Immature natural killer cell (primary cell): Measurements from ENCODE around the gene MPHOSPH8. TPM values are rescaled to one million over a fixed set of nuclear protein-coding genes. Genes with fewer than 3 reads are reported as not detected.

ENCODE experiments used
- DNase-seq, 3 donors: peaks; one replicate each; pipeline ENCODE4 v3.0.0; 2022; ENCODE audit warnings: mixed read lengths in 1 of 3
- H3K27ac Mint-ChIP-seq, 6 donors: one replicate each; pipeline ENCODE4 v1.8.0; 2020; ENCODE audit warnings: mixed read lengths in 6 of 6, mild to moderate bottlenecking in 5 of 6, inconsistent platforms in 4 of 6, moderate library complexity in 3 of 6
- H3K27me3 Mint-ChIP-seq, 3 donors: one replicate each; pipeline ENCODE4 v1.8.0; 2020 to 2021; ENCODE audit warnings: low read depth in 3 of 3, mild to moderate bottlenecking in 3 of 3, mixed read lengths in 3 of 3, moderate library complexity in 3 of 3, inconsistent platforms in 1 of 3
- H3K36me3 Mint-ChIP-seq, 3 donors: one replicate each; pipeline ENCODE4 v1.8.0; 2020; ENCODE audit warnings: mixed read lengths in 3 of 3, inconsistent platforms in 2 of 3, mild to moderate bottlenecking in 2 of 3
- H3K4me1 Mint-ChIP-seq, 2 donors: one replicate each; pipeline ENCODE4 v1.8.0; 2020; ENCODE audit warnings: inconsistent platforms in 2 of 2, mild to moderate bottlenecking in 2 of 2, mixed read lengths in 2 of 2, moderate library complexity in 1 of 2
- H3K4me3 Mint-ChIP-seq, 5 donors: one replicate each; pipeline ENCODE4 v1.8.0; 2020; ENCODE audit warnings: mild to moderate bottlenecking in 5 of 5, mixed read lengths in 5 of 5, inconsistent platforms in 3 of 5, moderate library complexity in 3 of 5
- H3K9me3 Mint-ChIP-seq, 6 donors: one replicate each; pipeline ENCODE4 v1.8.0; 2020; ENCODE audit warnings: mild to moderate bottlenecking in 6 of 6, mixed read lengths in 6 of 6, inconsistent platforms in 4 of 6, moderate library complexity in 3 of 6
- polyA plus RNA-seq, 3 donors: library from polyadenylated mRNA; unstranded; fragments of 300-500 nt; fragmentation: Illumina TruSeq; gene quantifications; one replicate each; pipeline ENCODE4 v1.2.3, GENCODE V29; 2021

The MPHOSPH8 gene
- polyA plus RNA-seq, 3 donors from 2014 or later = 3.9 to 20.5 (median 7.2) TPM

DNA sequence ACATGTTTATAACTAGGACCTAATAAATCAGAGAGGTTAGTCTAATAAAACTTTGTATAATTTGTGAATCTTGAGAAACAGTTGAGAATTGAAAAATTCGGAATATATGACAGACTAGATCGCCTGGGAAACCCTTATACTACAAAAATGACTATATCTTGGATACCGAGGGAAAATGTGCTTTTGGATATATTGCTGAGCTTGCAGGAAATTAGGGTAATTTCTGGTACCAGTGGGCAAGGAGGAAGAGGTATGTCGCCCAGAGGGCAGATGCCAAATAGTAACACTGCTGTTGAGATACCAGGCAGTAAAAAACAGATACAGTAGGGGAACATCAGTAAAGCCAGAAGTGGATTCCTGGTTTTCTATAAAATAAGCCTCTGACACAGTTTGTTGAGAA, 17.3 kb downstream of the MPHOSPH8 start:
- no peak for DNase-seq
- H3K4me3 Mint-ChIP-seq = no peak overlapping the region
- peaks cover 3 to 13% of the 10 kb centered on the region in 2 donors for H3K4me1 Mint-ChIP-seq
- H3K27ac Mint-ChIP-seq = peak overlapping the region in 2 of 6 donors; percentile 2 to 61
- H3K36me3 Mint-ChIP-seq = peaks cover 16 to 44% (median 28%) of the 10 kb centered on the region in 3 donors
- no peaks in the 10 kb centered on the region for H3K9me3 Mint-ChIP-seq
- H3K27me3 Mint-ChIP-seq = peaks cover 0 to 3% (median 0%) of the 10 kb centered on the region in 3 donors

DNA sequence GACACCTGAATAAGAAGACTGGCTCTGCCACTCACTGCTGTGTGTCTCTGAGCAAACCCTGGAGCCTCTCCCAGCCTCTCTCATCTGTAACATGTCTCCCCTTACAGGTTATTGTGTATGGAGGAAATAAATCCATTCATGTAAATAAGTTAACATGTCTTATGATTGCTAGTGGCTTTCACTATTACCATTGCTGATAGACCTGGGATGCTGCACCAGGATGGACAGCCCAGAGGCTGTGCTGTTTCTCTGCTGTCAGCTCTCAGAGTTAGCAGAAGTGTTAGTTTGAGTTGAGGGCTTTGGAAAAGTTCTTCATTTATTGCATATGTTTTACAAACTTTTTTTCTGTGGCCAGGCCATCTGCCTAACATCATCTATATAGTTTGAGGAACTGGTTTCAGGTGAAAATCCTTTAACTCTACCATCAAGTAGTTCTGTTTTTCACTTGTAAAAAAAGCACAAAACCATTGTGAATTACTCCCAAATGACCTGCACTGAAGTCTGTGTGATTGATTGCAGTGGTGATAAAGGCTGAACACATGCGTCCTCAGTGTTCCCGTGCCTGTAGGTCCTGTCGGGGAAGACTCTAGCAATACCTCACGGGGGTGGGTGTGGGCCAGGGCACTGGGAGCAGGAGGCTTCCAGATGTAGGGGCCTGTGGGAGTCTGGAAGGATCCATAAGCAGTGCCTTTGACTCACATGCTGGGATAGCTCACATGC, 24.6 kb downstream of the MPHOSPH8 start:
- Mint-ChIP-seq H3K27me3 (peaks cover 0 to 2% (median 0%) of the 10 kb centered on the region in 3 donors), H3K27ac (peak overlapping the region; percentile 3 to 77 (median 34)), H3K9me3 (no peaks in the 10 kb centered on the region), H3K4me1 (peaks cover 1 to 13% of the 10 kb centered on the region in 2 donors), H3K36me3 (peaks cover 11 to 42% (median 18%) of the 10 kb centered on the region in 3 donors), H3K4me3 (no peak overlapping the region)
- DNase-seq = no peak

GRCh38 chr13:19658831-19659230, 25.4 kb downstream of the MPHOSPH8 start:
- H3K27me3 Mint-ChIP-seq = peaks cover 0 to 2% (median 0%) of the 10 kb centered on the region in 3 donors
- peak overlapping the region in 5 of 6 donors; percentile 3 to 77 (median 31) for H3K27ac Mint-ChIP-seq
- no peak overlapping the region for H3K4me3 Mint-ChIP-seq
- H3K4me1 Mint-ChIP-seq = peaks cover 1 to 13% of the 10 kb centered on the region in 2 donors
- DNase-seq = no peak
- H3K9me3 Mint-ChIP-seq = no peaks in the 10 kb centered on the region
- H3K36me3 Mint-ChIP-seq = peaks cover 11 to 39% (median 19%) of the 10 kb centered on the region in 3 donors

- DNase-seq = no peak
- H3K9me3 Mint-ChIP-seq = no peaks in the 10 kb centered on the region
- H3K27me3 Mint-ChIP-seq = peaks cover 0 to 2% (median 0%) of the 10 kb centered on the region in 3 donors
- no peak overlapping the region for H3K4me3 Mint-ChIP-seq
- peaks cover 11 to 40% (median 21%) of the 10 kb centered on the region in 3 donors for H3K36me3 Mint-ChIP-seq
- peak overlapping the region in 2 of 6 donors; percentile 23 to 40 for H3K27ac Mint-ChIP-seq
- H3K4me1 Mint-ChIP-seq = peaks cover 5 to 25% of the 10 kb centered on the region in 2 donors
These were observed 27.7 kb downstream of the MPHOSPH8 start for GRCh38 chr13:19661126-19661525.

- H3K9me3 Mint-ChIP-seq = no peaks in the 10 kb centered on the region
- DNase-seq = no peak
- peaks cover 11 to 43% (median 24%) of the 10 kb centered on the region in 3 donors for H3K36me3 Mint-ChIP-seq
- H3K4me1 Mint-ChIP-seq = peaks cover 5 to 25% of the 10 kb centered on the region in 2 donors
- peak overlapping the region in 2 of 6 donors; percentile 23 for H3K27ac Mint-ChIP-seq
- no peaks in the 10 kb centered on the region for H3K27me3 Mint-ChIP-seq
- no peak overlapping the region for H3K4me3 Mint-ChIP-seq
These were observed 28.1 kb downstream of the MPHOSPH8 start for GRCh38 chr13:19661561-19661960.

DNA sequence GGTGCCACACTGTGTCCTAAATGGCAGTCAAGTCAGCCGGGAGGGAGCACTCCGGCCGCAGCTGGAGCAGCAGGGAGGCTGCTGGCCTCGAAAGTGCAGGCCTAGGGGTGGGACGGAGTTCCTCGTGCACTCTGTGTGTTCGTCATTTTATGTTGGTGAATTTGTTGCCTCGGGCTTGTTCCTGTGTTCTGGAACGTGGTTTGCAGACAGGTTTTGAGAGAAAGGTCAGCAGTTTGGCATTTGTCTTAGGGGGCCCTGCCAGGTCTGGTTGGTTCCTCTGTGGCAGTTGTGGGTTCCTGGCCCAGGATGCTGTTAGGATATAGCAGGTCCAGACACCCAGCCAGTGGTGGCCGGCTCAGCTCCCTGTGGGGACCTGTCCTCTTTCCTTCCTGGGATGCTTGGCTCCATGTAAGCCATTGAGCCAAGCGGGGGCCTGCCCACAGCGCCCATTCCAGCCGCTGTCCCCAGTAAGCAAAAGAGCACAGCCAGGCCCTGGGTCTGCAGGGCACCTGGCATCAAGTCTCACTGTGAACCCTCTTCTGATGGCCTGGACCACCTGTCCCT, 30.0 kb downstream of the MPHOSPH8 start:
- Mint-ChIP-seq H3K4me3 (no peak overlapping the region), H3K4me1 (peaks cover 5 to 17% of the 10 kb centered on the region in 2 donors), H3K9me3 (no peaks in the 10 kb centered on the region), H3K27ac (peak overlapping the region in 1 of 6 donors; percentile 24), H3K27me3 (peaks cover 0 to 1% (median 0%) of the 10 kb centered on the region in 3 donors), H3K36me3 (peaks cover 15 to 48% (median 27%) of the 10 kb centered on the region in 3 donors)
- DNase-seq = no peak

- H3K4me1 Mint-ChIP-seq = peaks cover 4 to 12% of the 10 kb centered on the region in 2 donors
- H3K27me3 Mint-ChIP-seq = peaks cover 0 to 1% (median 0%) of the 10 kb centered on the region in 3 donors
- H3K27ac Mint-ChIP-seq = peak overlapping the region; percentile 36 to 88 (median 66)
- no peaks in the 10 kb centered on the region for H3K9me3 Mint-ChIP-seq
- H3K36me3 Mint-ChIP-seq = peaks cover 10 to 44% (median 22%) of the 10 kb centered on the region in 3 donors
- DNase-seq = no peak
- H3K4me3 Mint-ChIP-seq = no peak overlapping the region
These were observed 31.2 kb downstream of the MPHOSPH8 start for GRCh38 chr13:19664481-19665230.

DNA sequence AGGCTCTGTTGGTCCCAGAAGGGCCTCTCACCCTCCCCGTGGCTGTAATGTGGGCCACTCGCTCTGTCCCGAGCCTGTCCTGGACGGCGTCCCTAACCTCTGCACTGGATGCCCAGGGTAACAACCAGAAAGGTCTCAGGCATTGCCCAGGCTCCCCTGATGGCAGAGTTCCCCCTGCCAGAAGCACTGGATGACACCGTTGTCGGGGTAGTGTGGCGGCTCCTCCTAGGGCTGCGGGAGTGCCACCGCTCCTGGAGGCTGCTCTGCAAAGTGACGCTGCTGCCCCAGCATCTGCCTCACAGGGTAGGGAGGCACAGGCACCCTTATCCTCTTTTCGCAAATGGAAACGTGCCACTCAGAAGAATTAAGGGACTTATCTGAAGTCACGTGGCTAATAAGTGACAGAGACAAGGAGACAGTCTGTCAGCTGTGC, 32.0 kb downstream of the MPHOSPH8 start:
- Mint-ChIP-seq H3K9me3 (no peaks in the 10 kb centered on the region), H3K4me3 (no peak overlapping the region), H3K36me3 (peaks cover 7 to 46% (median 26%) of the 10 kb centered on the region in 3 donors), H3K27ac (peak overlapping the region in 4 of 6 donors; percentile 10 to 56 (median 38)), H3K4me1 (peaks cover 4 to 12% of the 10 kb centered on the region in 2 donors), H3K27me3 (peaks cover 0 to 1% (median 0%) of the 10 kb centered on the region in 3 donors)
- DNase-seq = no peak

GRCh38 chr13:19668778-19669177, 35.3 kb downstream of the MPHOSPH8 start:
- Mint-ChIP-seq H3K36me3 (peaks cover 11 to 47% (median 33%) of the 10 kb centered on the region in 3 donors), H3K4me3 (no peak overlapping the region), H3K27ac (peak overlapping the region in 2 of 6 donors; percentile 35 to 61), H3K9me3 (no peaks in the 10 kb centered on the region), H3K4me1 (peaks cover 4 to 12% of the 10 kb centered on the region in 2 donors), H3K27me3 (peaks cover 0 to 1% (median 0%) of the 10 kb centered on the region in 3 donors)
- DNase-seq = no peak

DNA sequence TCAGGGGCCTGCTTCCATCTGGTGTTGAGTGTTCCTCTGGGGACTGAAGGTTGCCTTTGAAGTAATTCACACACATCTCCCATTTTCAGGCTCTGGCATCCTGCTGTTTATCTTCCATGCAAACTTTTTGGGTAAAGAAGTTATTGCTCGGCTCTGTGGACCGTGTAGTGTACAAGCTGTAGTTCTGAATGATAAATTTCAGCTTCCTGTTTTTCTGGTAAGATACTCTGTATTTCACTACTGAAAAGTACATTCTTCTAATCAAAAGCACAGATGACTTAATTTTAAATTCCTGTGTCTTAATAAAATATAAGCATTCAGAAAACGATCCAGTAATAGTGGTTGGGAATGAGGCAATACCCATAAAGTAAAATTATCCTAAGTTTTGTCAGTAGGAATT, 36.7 kb downstream of the MPHOSPH8 start:
- peak overlapping the region in 5 of 6 donors; percentile 29 to 59 (median 37) for H3K27ac Mint-ChIP-seq

GRCh38 chr13:19672990-19673389, 39.5 kb downstream of the MPHOSPH8 start:
- Mint-ChIP-seq H3K4me1 (peaks cover 4 to 10% of the 10 kb centered on the region in 2 donors), H3K27me3 (peaks cover 0 to 2% (median under 1%) of the 10 kb centered on the region in 3 donors), H3K9me3 (no peaks in the 10 kb centered on the region), H3K36me3 (peaks cover 15 to 45% (median 31%) of the 10 kb centered on the region in 3 donors), H3K4me3 (no peak overlapping the region), H3K27ac (peak overlapping the region in 2 of 6 donors; percentile 45 to 66)
- DNase-seq = no peak

More for the DNA sequence above, 36.7 kb downstream of the MPHOSPH8 start:
- H3K4me3 Mint-ChIP-seq = no peak overlapping the region
- DNase-seq = no peak
- no peaks in the 10 kb centered on the region for H3K9me3 Mint-ChIP-seq
- H3K4me1 Mint-ChIP-seq = peaks cover 0 to 7% of the 10 kb centered on the region in 2 donors
- peaks cover 0 to 1% (median 0%) of the 10 kb centered on the region in 3 donors for H3K27me3 Mint-ChIP-seq
- peaks cover 15 to 46% (median 39%) of the 10 kb centered on the region in 3 donors for H3K36me3 Mint-ChIP-seq

DNA sequence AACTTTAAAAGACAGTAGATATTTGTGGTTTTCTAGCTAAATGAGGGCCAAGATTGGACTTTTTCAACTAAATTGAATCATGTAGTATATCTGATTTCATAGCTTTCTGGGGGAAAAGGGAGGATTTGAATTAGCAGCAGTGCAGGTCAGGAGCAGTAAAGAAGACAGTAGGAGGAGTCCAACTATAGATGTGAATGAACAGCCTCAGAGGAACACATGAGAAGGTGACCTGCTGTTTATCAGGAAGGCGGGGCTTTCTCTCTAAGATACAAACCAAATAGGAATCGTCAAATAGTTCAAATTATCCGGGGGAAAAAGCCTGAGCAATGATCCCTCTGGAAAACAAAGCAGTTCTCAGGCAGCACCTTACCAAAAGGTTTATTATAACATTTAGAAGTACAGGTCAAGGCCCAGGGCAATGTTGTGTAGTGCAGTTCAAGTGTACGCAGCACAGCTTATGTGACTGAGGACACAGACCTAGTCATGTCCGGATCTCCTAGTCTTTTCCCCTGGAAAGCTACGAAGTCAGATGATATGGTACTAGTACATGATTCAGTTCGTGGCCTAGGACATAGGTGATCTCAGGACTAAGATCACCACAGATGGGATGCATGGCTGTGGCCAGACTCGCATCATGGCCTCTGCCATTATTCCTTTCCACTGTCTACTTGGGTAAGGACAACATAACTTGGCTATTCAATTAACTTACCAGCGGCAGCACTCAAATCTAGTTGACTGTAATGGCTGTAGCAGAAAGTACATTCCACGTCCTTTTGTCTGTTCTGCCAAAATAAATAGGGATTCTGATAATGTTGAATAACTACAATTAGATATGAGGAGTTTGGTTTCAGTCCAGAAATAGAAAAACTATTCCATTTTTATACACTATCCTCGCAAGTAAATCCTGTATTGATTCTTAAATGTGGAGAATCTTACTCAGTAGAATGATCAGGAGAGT, 40.3 kb downstream of the MPHOSPH8 start:
- Mint-ChIP-seq H3K4me3 (no peak overlapping the region), H3K27me3 (peaks cover 0 to 2% (median 0%) of the 10 kb centered on the region in 3 donors), H3K9me3 (no peaks in the 10 kb centered on the region), H3K36me3 (peaks cover 15 to 37% (median 30%) of the 10 kb centered on the region in 3 donors), H3K4me1 (peaks cover 6 to 15% of the 10 kb centered on the region in 2 donors), H3K27ac (peak overlapping the region in 5 of 6 donors; percentile 5 to 66 (median 47))
- DNase-seq = no peak
